Raji (cell line): Measurements from ENCODE around the gene MUC4.

ENCODE experiments used
- POLR2A ChIP-seq: IDR thresholded peaks from 2 replicates; pipeline ENCODE4 v1.6.1; 2011; ENCODE audit warnings: low read depth, low read length, control low read depth; ENCODE audit not compliant: insufficient read depth

The MUC4 gene, protein sequence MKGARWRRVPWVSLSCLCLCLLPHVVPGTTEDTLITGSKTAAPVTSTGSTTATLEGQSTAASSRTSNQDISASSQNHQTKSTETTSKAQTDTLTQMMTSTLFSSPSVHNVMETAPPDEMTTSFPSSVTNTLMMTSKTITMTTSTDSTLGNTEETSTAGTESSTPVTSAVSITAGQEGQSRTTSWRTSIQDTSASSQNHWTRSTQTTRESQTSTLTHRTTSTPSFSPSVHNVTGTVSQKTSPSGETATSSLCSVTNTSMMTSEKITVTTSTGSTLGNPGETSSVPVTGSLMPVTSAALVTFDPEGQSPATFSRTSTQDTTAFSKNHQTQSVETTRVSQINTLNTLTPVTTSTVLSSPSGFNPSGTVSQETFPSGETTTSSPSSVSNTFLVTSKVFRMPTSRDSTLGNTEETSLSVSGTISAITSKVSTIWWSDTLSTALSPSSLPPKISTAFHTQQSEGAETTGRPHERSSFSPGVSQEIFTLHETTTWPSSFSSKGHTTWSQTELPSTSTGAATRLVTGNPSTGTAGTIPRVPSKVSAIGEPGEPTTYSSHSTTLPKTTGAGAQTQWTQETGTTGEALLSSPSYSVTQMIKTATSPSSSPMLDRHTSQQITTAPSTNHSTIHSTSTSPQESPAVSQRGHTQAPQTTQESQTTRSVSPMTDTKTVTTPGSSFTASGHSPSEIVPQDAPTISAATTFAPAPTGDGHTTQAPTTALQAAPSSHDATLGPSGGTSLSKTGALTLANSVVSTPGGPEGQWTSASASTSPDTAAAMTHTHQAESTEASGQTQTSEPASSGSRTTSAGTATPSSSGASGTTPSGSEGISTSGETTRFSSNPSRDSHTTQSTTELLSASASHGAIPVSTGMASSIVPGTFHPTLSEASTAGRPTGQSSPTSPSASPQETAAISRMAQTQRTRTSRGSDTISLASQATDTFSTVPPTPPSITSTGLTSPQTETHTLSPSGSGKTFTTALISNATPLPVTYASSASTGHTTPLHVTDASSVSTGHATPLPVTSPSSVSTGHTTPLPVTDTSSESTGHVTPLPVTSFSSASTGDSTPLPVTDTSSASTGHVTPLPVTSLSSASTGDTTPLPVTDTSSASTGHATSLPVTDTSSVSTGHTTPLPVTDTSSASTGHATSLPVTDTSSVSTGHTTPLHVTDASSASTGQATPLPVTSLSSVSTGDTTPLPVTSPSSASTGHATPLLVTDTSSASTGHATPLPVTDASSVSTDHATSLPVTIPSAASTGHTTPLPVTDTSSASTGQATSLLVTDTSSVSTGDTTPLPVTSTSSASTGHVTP (N-terminal part only)

DNA sequence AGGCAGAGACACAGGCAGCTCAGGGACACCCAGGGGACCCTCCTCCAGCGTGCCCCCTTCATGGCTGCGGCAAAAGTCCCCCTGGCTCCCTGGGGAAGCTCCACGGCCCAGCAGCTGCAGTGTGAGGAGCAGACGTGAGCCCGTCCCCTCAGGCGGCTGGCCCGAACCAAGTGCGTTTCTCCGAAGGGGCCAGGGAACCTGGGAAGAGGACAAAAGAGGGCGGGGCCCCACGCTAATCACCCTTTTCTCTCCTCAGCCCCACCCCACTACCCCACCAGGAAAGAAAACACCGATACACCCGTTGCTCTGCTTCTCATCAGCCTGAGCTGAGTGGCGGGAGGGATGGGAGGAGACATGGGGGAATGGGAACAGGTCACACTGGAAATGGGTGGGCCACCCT lies at the start of gene MUC4:
Gene MUC4 (minus strand): TSS at position 174 of the 400 bp plus-strand sequence. CDS start 112 bp downstream, at position 62.
- TF ChIP-seq POLR2A = no peak

DNA sequence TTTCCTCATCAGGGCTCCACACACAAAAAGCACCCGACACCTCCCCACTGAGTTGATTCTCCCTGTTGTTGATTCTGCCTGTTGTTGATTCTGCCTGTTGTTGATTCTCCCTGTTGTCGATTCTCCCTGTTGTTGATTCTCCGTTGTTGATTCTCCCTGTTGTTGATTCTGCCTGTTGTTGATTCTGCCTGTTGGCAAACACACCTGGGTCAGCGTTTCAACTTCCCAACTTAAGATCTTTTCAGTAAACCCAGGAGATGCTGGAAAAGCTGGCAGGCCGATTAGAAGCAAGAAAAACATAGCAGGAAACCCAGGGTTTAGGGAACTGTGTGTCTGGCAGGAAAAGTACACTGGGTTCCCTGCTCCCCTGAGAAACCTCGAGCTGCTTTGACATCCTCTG lies 48.7 kb upstream of the MUC4 start:
- no peak for TF ChIP-seq POLR2A

- TF ChIP-seq POLR2A = no peak
Measured at GRCh38 chr3:195859846-195860411, 48.2 kb upstream of the MUC4 start.

- TF ChIP-seq POLR2A = no peak
Measured at GRCh38 chr3:195859061-195859845, 47.5 kb upstream of the MUC4 start.

GRCh38 chr3:195856410-195857084 lies 44.8 kb upstream of the MUC4 start:
- no peak for TF ChIP-seq POLR2A

DNA sequence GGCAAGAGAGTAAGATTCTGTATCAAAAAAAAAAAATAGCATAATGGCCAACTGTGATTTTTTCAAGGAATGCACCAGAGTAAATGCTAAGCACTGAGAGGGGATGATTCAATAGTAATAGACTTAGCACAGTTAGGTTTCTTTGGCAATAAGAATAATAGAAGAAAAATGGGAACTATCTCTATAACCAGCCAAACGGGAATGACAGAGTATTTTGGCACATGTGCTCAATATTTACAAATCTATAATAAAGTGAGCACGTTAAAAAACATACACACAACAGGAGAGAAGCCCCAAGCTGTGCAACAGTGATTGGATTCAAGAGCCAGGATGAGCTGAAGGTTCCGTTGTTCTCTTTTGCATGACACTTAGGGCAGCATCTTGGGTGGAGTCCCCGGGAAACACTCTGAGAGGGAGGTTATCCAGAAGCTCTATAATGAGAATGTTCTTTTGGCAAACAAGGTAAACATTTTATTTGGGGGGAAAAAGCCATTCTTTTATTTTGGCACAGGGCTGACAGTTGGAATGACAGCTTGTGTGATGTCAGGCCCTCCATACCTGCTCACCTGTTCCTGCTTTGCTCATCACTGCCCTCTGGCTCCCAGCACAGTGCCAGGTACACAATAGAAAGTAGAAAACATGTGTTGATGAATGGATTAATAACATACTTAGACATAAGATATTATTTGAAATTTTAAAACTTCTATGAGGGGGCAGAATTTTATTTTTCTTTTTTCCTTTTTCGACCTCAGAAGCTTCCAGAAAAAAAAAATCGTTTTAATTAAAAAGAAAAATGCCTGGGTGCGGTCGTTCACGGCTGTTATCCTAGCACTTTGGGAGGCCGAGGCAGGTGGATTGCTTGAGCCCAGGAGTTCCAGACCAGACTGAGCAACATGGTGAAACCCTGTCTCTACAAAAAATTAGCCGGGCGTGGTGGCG lies 44.0 kb upstream of the MUC4 start:
- TF ChIP-seq POLR2A = no peak

- TF ChIP-seq POLR2A = no peak
Measured at GRCh38 chr3:195854628-195855294, 43.0 kb upstream of the MUC4 start.

DNA sequence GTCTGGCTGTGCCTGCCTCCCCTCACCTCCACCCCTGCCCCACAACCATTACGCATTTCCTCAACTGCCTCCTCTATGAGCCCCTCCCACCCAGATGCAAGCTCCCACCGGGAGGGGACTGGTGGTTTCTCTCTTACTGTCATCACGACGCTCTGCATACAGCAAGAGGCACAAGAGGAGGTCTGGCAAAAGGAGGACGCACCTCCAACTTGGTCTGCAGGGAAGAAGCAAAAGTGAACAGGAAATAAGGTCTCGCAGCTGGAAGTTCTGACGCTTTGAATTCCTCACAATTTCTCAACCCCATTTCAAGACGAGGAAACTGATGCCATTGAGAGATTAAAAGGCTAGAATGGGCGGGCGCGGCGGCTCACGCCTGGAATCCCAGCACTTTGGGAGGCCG lies 42.3 kb upstream of the MUC4 start:
- TF ChIP-seq POLR2A = no peak

- no peak for TF ChIP-seq POLR2A
Measured at GRCh38 chr3:195853036-195853435, 41.3 kb upstream of the MUC4 start.

DNA sequence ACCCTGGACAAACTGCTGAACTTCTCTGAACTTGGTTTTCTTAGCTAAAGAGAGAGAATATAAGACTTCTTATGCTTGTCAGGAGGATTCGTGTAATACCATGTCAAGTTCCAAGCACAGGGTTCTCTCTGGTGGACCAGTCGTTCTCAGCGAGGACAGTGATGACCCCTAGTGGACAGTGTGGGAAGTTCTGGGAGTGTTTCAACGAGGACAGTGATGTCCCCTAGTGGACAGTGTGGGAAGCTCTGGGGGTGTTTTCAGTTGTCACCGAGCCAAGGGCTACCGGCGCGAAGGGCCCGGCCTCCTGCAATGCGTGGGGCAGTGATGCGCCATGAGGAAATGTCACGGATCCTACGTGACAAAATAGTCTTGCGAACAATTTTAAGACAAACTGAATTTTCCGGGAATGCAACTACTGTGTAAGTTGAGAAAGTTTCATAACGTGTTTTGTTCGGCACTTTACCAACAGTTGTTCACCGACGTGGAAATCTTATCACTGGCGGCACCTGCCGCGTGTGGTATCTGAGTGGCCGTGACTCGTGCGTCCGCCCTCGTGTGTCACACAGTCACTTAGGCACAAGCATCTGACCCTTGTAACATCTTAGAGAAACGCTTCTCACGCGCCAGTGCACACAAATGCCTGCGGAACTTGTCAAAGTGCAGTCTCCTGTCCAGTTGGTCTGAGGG lies 39.3 kb upstream of the MUC4 start:
- no peak for TF ChIP-seq POLR2A

GRCh38 chr3:195849322-195850074 lies 37.8 kb upstream of the MUC4 start:
- no peak for TF ChIP-seq POLR2A
